GM19324 (cell line): Measurements from ENCODE around the gene CLCN7.
"Not testable (repeated sequence)": the region's sequence is repeated elsewhere in the genome, so short reads cannot be mapped to it uniquely, and the experiment has no call there.

Experiments
- ATAC-seq: cut with Tn5 transposase; IDR thresholded peaks from one replicate; pipeline ENCODE4 v1.9.1; 2021; ENCODE audit warnings: mild to moderate bottlenecking, moderate library complexity; ENCODE audit not compliant: unreplicated experiment, low FRiP score

Gene CLCN7

GRCh38 chr16:1446296-1447080 lies 28.3 kb downstream of the CLCN7 start:
- ATAC-seq: no peak

GRCh38 chr16:1445518-1446203 lies 29.2 kb downstream of the CLCN7 start:
- ATAC-seq: no peak

- ATAC-seq: no peak
These were observed 29.9 kb downstream of the CLCN7 start for GRCh38 chr16:1444730-1445517.

- no peak for ATAC-seq
These were observed 30.7 kb downstream of the CLCN7 start, which contains the start of gene CCDC154 for GRCh38 chr16:1443980-1444729. Gene CCDC154, minus strand, starts transcription at chr16:1444556. Its CDS starts 234 bp downstream, at chr16:1444322.

- ATAC-seq: no peak
These were observed 31.3 kb downstream of the CLCN7 start for GRCh38 chr16:1443403-1443973.

- no peak for ATAC-seq
These were observed 32.1 kb downstream of the CLCN7 start for GRCh38 chr16:1442697-1443096.

- no peak for ATAC-seq
These were observed 33.4 kb downstream of the CLCN7 start for GRCh38 chr16:1441391-1441829.

GRCh38 chr16:1439699-1440074 lies 35.1 kb downstream of the CLCN7 start:
- ATAC-seq: not testable (repeated sequence)

- ATAC-seq: no peak
These were observed 35.6 kb downstream of the CLCN7 start for GRCh38 chr16:1439058-1439698.

- ATAC-seq: no peak
These were observed 36.4 kb downstream of the CLCN7 start for GRCh38 chr16:1438229-1439057.

- no peak for ATAC-seq
These were observed 37.2 kb downstream of the CLCN7 start for GRCh38 chr16:1437606-1438005.

GRCh38 chr16:1436731-1437355 lies 38.0 kb downstream of the CLCN7 start:
- ATAC-seq: no peak

GRCh38 chr16:1435921-1436697 lies 38.7 kb downstream of the CLCN7 start:
- no peak for ATAC-seq

GRCh38 chr16:1434644-1435592 lies 39.9 kb downstream of the CLCN7 start:
- ATAC-seq: no peak

- no peak for ATAC-seq
These were observed 41.1 kb downstream of the CLCN7 start for GRCh38 chr16:1433756-1434155.

GRCh38 chr16:1433263-1433560 lies 41.6 kb downstream of the CLCN7 start:
- ATAC-seq: no peak
